ENCODE measurements around the gene HDAC4.

Gene HDAC4

DNA sequence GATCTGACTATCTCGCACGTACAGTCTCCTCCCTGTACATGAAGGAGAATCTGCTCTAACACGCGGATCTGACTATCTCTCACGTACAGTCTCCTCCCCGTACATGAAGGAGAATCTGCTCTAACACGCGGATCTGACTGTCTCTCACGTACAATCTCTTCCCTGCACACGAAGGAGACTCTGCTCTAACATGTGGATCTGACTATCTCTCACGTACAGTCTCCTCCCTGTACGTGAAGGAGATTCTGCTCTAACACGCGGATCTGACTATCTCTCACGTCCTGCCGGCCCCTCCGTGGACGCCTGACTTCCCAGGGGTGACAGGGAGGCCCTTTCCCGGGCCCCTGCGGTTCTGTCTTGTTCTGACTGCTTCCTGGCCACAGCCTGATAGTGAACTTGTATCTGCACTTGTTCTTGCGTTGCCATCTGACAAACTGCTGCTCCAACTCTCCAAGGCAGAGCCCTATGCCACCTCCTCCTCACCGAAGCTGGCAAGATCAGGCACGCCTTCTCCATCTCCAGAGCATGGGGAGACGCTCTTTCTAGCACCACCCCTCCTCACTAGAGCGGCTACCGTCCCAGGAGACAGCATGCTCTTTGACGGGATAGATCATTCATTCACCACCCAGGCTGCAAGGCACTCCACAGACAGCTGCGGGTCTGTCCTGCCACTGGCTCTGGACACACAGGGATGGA lies 314.3 kb downstream of the HDAC4 start:
- Histone ChIP-seq H3K36me3 (ENCODE audit: control insufficient read depth in 2 of 2, insufficient read depth in 1 of 2, low read length in 2 of 2) (no peaks in the 10 kb centered on the region), H3K27ac (ENCODE audit: extremely low read depth, low read depth, low read length) (no peak overlapping the region), H3K4me3 (ENCODE audit: low read depth, low read length) (no peak overlapping the region), H3K9me3 (ENCODE audit: control insufficient read depth, insufficient read depth, low read depth, low read length) (no peaks in the 10 kb centered on the region), H3K4me1 (ENCODE audit: control insufficient read depth, insufficient read depth, low read length) (no peaks in the 10 kb centered on the region)
- TF ChIP-seq ZNF510 (tag by site-specific recombination; IDR thresholded peaks at IDR 0.05; ENCODE audit: insufficient replicate concordance) (no peak), HOXA7 (CRISPR knock-in tag; IDR thresholded peaks at IDR 0.05; ENCODE audit: borderline replicate concordance) (no peak), ZNF776 (tag by site-specific recombination; IDR thresholded peaks at IDR 0.05; ENCODE audit: borderline replicate concordance) (no peak), ZNF585B (tag by site-specific recombination; IDR thresholded peaks at IDR 0.05) (no peak), ZNF629 (tag by site-specific recombination; IDR thresholded peaks at IDR 0.05) (no peak), ZFP41 (tag by site-specific recombination; IDR thresholded peaks at IDR 0.05; ENCODE audit: borderline replicate concordance) (no peak), ZNF473 (tag by site-specific recombination; IDR thresholded peaks at IDR 0.05) (no peak)
- TF ChIP-seq, protein P1, sequence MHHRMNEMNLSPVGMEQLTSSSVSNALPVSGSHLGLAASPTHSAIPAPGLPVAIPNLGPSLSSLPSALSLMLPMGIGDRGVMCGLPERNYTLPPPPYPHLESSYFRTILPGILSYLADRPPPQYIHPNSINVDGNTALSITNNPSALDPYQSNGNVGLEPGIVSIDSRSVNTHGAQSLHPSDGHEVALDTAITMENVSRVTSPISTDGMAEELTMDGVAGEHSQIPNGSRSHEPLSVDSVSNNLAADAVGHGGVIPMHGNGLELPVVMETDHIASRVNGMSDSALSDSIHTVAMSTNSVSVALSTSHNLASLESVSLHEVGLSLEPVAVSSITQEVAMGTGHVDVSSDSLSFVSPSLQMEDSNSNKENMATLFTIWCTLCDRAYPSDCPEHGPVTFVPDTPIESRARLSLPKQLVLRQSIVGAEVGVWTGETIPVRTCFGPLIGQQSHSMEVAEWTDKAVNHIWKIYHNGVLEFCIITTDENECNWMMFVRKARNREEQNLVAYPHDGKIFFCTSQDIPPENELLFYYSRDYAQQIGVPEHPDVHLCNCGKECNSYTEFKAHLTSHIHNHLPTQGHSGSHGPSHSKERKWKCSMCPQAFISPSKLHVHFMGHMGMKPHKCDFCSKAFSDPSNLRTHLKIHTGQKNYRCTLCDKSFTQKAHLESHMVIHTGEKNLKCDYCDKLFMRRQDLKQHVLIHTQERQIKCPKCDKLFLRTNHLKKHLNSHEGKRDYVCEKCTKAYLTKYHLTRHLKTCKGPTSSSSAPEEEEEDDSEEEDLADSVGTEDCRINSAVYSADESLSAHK (tag by site-specific recombination; IDR thresholded peaks at IDR 0.05): no peak
- CTCF ChIA-PET: no interaction called here
- POLR2A ChIA-PET: no interaction called here

DNA sequence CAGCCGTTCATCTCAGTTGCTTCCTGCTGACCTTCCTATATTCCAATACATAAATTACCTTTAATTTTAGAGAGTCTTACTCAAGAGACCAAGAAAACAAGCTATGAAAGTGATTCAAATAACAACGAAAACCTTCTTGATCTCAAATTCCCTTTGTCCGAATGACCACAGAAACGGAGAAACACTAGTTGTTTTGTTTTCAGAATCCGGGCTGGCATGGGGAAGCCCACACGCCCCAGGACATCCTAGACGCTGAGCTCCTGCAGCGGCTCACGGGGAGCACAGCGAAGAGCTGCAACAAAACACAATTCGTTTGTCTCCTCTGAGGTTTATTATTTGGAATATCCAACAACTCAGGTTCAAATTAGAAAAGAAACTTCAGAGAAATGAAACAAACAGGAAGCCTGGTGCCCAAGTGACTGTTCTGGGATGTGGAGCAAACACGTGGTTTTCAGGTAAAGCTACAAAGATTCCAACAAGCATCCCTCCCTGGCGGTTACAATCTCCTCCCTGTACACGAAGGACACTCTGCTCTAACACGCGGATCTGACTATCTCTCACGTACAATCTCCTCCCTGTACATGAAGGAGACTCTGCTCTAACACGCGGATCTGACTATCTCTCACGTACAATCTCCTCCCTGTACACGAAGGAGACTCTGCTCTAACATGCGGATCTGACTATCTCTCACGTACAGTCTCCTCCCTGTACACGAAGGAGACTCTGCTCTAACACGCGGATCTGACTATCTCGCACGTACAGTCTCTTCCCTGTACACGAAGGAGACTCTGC lies 315.4 kb downstream of the HDAC4 start:
- CTCF ChIA-PET: no interaction called here
- no peak overlapping the region for H3K4me3 ChIP-seq (ENCODE audit: low read depth, low read length)
- no peak overlapping the region for H3K27ac ChIP-seq (ENCODE audit: extremely low read depth, low read depth, low read length)
- H3K9me3 ChIP-seq (ENCODE audit: control insufficient read depth, insufficient read depth, low read depth, low read length): no peaks in the 10 kb centered on the region
- TF ChIP-seq ZNF660 (tag by site-specific recombination; IDR thresholded peaks at IDR 0.05) (no peak), ZNF140 (tag by site-specific recombination; IDR thresholded peaks at IDR 0.05) (no peak), ZNF701 (tag by site-specific recombination; IDR thresholded peaks at IDR 0.05) (no peak), ZNF174 (tag by site-specific recombination; IDR thresholded peaks at IDR 0.05) (no peak), ZNF23 (tag by site-specific recombination; IDR thresholded peaks at IDR 0.05; ENCODE audit: borderline replicate concordance) (no peak), MZF1 (tag by site-specific recombination; IDR thresholded peaks at IDR 0.05; ENCODE audit: borderline replicate concordance) (no peak), ZNF266 (tag by site-specific recombination; IDR thresholded peaks at IDR 0.05; ENCODE audit: low read depth) (no peak), ZNF548 (tag by site-specific recombination; IDR thresholded peaks at IDR 0.05) (no peak), ZFP3 (tag by site-specific recombination; IDR thresholded peaks at IDR 0.05; ENCODE audit: low read depth) (no peak), MEIS1 (CRISPR knock-in tag; IDR thresholded peaks at IDR 0.05; ENCODE audit: borderline replicate concordance) (no peak), OSR2 (tag by site-specific recombination; IDR thresholded peaks at IDR 0.05) (no peak), SP3 (tag by site-specific recombination; IDR thresholded peaks at IDR 0.05) (no peak)
- TF ChIP-seq, protein P2, sequence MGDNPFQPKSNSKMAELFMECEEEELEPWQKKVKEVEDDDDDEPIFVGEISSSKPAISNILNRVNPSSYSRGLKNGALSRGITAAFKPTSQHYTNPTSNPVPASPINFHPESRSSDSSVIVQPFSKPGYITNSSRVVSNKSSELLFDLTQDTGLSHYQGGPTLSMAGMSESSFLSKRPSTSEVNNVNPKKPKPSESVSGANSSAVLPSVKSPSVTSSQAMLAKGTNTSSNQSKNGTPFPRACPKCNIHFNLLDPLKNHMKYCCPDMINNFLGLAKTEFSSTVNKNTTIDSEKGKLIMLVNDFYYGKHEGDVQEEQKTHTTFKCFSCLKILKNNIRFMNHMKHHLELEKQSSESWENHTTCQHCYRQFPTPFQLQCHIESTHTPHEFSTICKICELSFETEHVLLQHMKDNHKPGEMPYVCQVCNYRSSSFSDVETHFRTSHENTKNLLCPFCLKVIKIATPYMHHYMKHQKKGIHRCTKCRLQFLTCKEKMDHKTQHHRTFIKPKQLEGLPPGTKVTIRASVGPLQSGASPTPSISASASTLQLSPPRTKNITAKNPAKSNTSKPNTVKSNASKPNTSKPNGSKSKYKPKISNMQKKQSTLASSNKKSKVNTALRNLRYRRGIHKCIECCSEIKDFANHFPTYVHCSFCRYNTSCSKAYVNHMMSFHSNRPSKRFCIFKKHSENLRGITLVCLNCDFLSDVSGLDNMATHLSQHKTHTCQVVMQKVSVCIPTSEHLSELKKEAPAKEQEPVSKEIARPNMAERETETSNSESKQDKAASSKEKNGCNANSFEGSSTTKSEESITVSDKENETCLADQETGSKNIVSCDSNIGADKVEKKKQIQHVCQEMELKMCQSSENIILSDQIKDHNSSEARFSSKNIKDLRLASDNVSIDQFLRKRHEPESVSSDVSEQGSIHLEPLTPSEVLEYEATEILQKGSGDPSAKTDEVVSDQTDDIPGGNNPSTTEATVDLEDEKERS (tag by site-specific recombination; IDR thresholded peaks at IDR 0.05): no peak
- no peaks in the 10 kb centered on the region for H3K36me3 ChIP-seq (ENCODE audit: control insufficient read depth in 2 of 2, insufficient read depth in 1 of 2, low read length in 2 of 2)
- POLR2A ChIA-PET: no interaction called here
- no peaks in the 10 kb centered on the region for H3K4me1 ChIP-seq (ENCODE audit: control insufficient read depth, insufficient read depth, low read length)
